Stomach (tissue), 4 donors: ENCODE data around the gene GAPVD1.

ENCODE experiments used
- CTCF ChIP-seq, 7 experiments: fragments of 450-650 bp in 4 of 7; fragments of 200-600 bp in 3 of 7; sonication (generic) in 3 of 7; IDR thresholded peaks; one replicate each; pipeline ENCODE4 v1.5.1; 2016 to 2019; ENCODE audit warnings: antibody characterized with exemption in 7 of 7, control low read depth in 2 of 7, mild to moderate bottlenecking in 1 of 7
- EP300 ChIP-seq: sonication (generic); formaldehyde crosslinking; IDR thresholded peaks from one replicate; pipeline ENCODE4 v1.6.1; 2017; ENCODE audit warnings: antibody characterized with exemption
- POLR2A ChIP-seq, 4 donors: fragments of 450-650 bp; IDR thresholded peaks; one replicate each; pipeline ENCODE4 v1.6.1; 2016; ENCODE audit warnings: antibody characterized with exemption in 4 of 4, control low read depth in 2 of 4, mild to moderate bottlenecking in 1 of 4, moderate library complexity in 1 of 4
- POLR2AphosphoS5 ChIP-seq, 3 donors: sonication (generic); formaldehyde crosslinking; IDR thresholded peaks; one replicate each; pipeline ENCODE4 v1.6.1; 2016; ENCODE audit warnings: antibody characterized with exemption in 3 of 3

- TF ChIP-seq CTCF (IDR thresholded peaks at IDR 0.05) (no peak), POLR2A (IDR thresholded peaks at IDR 0.05) (no peak), EP300 (no peak), POLR2AphosphoS5 (IDR thresholded peaks at IDR 0.05) (no peak)
Observed at GRCh38 chr9:125254231-125254630, 7.4 kb upstream of the GAPVD1 start.
